WTC11 (cell line): ENCODE results near the gene NES. TPM values are rescaled to one million over a fixed set of nuclear protein-coding genes. Genes with fewer than 3 reads are reported as not detected.
A peak's percentile ranks its signal among the peaks of the same experiment; 100 is the strongest.

Experiments used
- ATAC-seq: fragments of 200-7000 bp; cut with Tn5 transposase; 2 replicates; pipeline ENCODE4 v1.10.0; 2021; ENCODE audit warnings: mild to moderate bottlenecking, moderate library complexity
- CTCF ChIA-PET: fragments of 300-600 bp; sonication (Branson Sonifier 250); formaldehyde crosslinking; loops from one replicate; lab custom pipeline; 2021; ENCODE audit warnings: antibody characterized with exemption; lab: Charles Lee
- POLR2A ChIA-PET: fragments of 350-600 bp; sonication (Branson Sonifier 250); formaldehyde crosslinking; loops from one replicate; lab custom pipeline; 2021; ENCODE audit warnings: antibody characterized with exemption; lab: Charles Lee
- DNase-seq: peaks from one replicate; pipeline ENCODE4 v3.0.0; 2021; ENCODE audit warnings: low spot score
- H3K27ac Mint-ChIP-seq: 2 replicates; pipeline ENCODE4 v1.8.0; 2021; ENCODE audit warnings: mixed read lengths
- H3K27me3 Mint-ChIP-seq: 2 replicates; pipeline ENCODE4 v1.8.0; 2021; ENCODE audit warnings: low read depth, mild to moderate bottlenecking, moderate library complexity, mixed read lengths
- H3K36me3 Mint-ChIP-seq: 2 replicates; pipeline ENCODE4 v1.8.0; 2021; ENCODE audit warnings: mixed read lengths
- H3K4me1 Mint-ChIP-seq: 2 replicates; pipeline ENCODE4 v1.8.0; 2022; ENCODE audit warnings: mixed read lengths
- H3K4me3 Mint-ChIP-seq: 2 replicates; pipeline ENCODE4 v1.8.0; 2021; ENCODE audit warnings: mild to moderate bottlenecking, moderate library complexity, mixed read lengths
- H3K9me3 Mint-ChIP-seq: 2 replicates; pipeline ENCODE4 v1.8.0; 2021; ENCODE audit warnings: mixed read lengths
- AR ChIP-seq: fragments of 250-450 bp; sonication (Bioruptor Pico); IDR thresholded peaks from 2 replicates; pipeline ENCODE4 v1.9.0; 2021; ENCODE audit warnings: mild to moderate bottlenecking
- E2F1 ChIP-seq: sonication (generic); formaldehyde crosslinking; IDR thresholded peaks from 2 replicates; pipeline ENCODE4 v1.8.0; 2022; ENCODE audit warnings: mild to moderate bottlenecking, missing genetic modification reagents
- ELF4 ChIP-seq: sonication (generic); formaldehyde crosslinking; IDR thresholded peaks from 2 replicates; pipeline ENCODE4 v1.8.1; 2022; ENCODE audit warnings: low read depth, mild to moderate bottlenecking, moderate library complexity, missing genetic modification reagents
- ESRRA ChIP-seq: sonication (generic); formaldehyde crosslinking; IDR thresholded peaks from 2 replicates; pipeline ENCODE4 v1.8.1; 2022; ENCODE audit warnings: mild to moderate bottlenecking, missing genetic modification reagents, borderline replicate concordance
- FOXP1 ChIP-seq: sonication (generic); formaldehyde crosslinking; IDR thresholded peaks from 2 replicates; pipeline ENCODE4 v1.8.0; 2022; ENCODE audit warnings: missing genetic modification reagents, mild to moderate bottlenecking, moderate library complexity, borderline replicate concordance
- GTF2I ChIP-seq: fragments of 250-450 bp; sonication (Bioruptor Pico); conservative IDR thresholded peaks from 2 replicates; pipeline ENCODE4 v1.4.0; 2021; ENCODE audit warnings: mild to moderate bottlenecking
- HMGA2 ChIP-seq: fragments of 250-450 bp; sonication (Bioruptor Pico); IDR thresholded peaks from 2 replicates; pipeline ENCODE4 v1.4.0; 2021; ENCODE audit warnings: mild to moderate bottlenecking, moderate library complexity
- KAT7 ChIP-seq: sonication (generic); formaldehyde crosslinking; IDR thresholded peaks from 2 replicates; pipeline ENCODE4 v1.8.1; 2023; ENCODE audit warnings: missing genetic modification reagents, mild to moderate bottlenecking, borderline replicate concordance
- MYBL2 ChIP-seq: sonication (generic); formaldehyde crosslinking; IDR thresholded peaks from 2 replicates; pipeline ENCODE4 v1.8.1; 2023; ENCODE audit warnings: mild to moderate bottlenecking, moderate library complexity, missing genetic modification reagents
- NR1H2 ChIP-seq: sonication (generic); formaldehyde crosslinking; IDR thresholded peaks from 2 replicates; pipeline ENCODE4 v1.9.0; 2021; ENCODE audit warnings: mild to moderate bottlenecking, moderate library complexity, missing genetic modification reagents
- NR3C1 ChIP-seq: sonication (generic); formaldehyde crosslinking; conservative IDR thresholded peaks from 2 replicates; pipeline ENCODE4 v1.8.1; 2023; ENCODE audit warnings: low read depth, mild to moderate bottlenecking, missing genetic modification reagents
- OVOL2 ChIP-seq: fragments of 250-450 bp; sonication (Bioruptor Pico); IDR thresholded peaks from 2 replicates; pipeline ENCODE4 v1.9.0; 2021; ENCODE audit warnings: mild to moderate bottlenecking, borderline replicate concordance
- ZNF138 ChIP-seq: sonication (generic); formaldehyde crosslinking; conservative IDR thresholded peaks from 2 replicates; pipeline ENCODE4 v1.8.1; 2022; ENCODE audit warnings: mild to moderate bottlenecking, moderate library complexity, missing genetic modification reagents
- total RNA-seq: library from RNA; stranded (reverse); gene quantifications from 3 replicates; pipeline ENCODE4 v1.2.3, GENCODE V29; 2021
- TF ChIP-seq, protein P1 (sequence below): fragments of 250-450 bp; sonication (Bioruptor Pico); IDR thresholded peaks from 2 replicates; pipeline ENCODE4 v1.9.0; 2021; ENCODE audit warnings: mild to moderate bottlenecking
- TF ChIP-seq, protein P2 (sequence below): fragments of 250-450 bp; sonication (Bioruptor Pico); conservative IDR thresholded peaks from 2 replicates; pipeline ENCODE4 v1.9.0; 2021; ENCODE audit warnings: mild to moderate bottlenecking

Gene NES
- total RNA-seq, 1 experiment from 2014 or later: 127 TPM

- no peak for ATAC-seq
- POLR2A ChIA-PET: interaction anchor here (0.5 to 8.2 kb wide), 3 partner anchors 8 to 36 kb away, joined by 8 to 150 read pairs (median 21); partner anchors contain the start of gene NES
These were observed 10.2 kb downstream of the NES start for GRCh38 chr1:156666862-156667609.

DNA sequence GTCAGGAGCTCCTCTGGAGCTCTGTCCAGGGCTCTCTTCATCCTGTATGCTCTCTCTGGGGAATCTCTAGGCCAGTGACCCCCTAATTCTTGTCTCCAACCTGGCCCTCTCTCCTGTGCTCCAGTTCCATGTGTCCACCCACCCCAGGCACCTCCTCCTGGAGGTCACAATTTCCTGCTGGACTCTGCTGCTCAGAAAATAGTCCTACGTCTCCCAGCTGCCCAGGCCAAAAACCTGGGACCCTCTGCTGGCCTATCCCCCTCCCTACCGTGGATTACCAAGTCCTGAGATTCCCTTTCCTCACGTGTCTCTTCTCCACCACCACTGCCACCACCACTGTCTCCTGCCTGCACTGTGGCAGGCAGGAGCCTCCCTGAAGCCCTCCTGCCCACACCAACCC, 11.7 kb downstream of the NES start:
- H3K4me3 Mint-ChIP-seq: no peak overlapping the region

More at GRCh38 chr1:156666862-156667609, 10.2 kb downstream of the NES start:
- Mint-ChIP-seq H3K4me1 (peaks cover 88% of the 10 kb centered on the region), H3K27me3 (peaks cover 4% of the 10 kb centered on the region; the same call in 1 of the 2 replicates), H3K4me3 (no peak overlapping the region), H3K36me3 (peaks cover 11% of the 10 kb centered on the region), H3K9me3 (peaks cover 6% of the 10 kb centered on the region), H3K27ac (peak overlapping the region; percentile 12)
- no peak for DNase-seq
- TF ChIP-seq, protein P1, sequence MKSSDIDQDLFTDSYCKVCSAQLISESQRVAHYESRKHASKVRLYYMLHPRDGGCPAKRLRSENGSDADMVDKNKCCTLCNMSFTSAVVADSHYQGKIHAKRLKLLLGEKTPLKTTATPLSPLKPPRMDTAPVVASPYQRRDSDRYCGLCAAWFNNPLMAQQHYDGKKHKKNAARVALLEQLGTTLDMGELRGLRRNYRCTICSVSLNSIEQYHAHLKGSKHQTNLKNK: 0 out of 2 replicates have a peak, but pooled peaks have one; percentile 12
- TF ChIP-seq ZNF138 (CRISPR knock-in tag): no peak
- CTCF ChIA-PET: interaction anchor here (0.6 to 12.6 kb wide), 11 partner anchors 7 to 59 kb away, joined by 3 to 437 read pairs (median 14); partner anchors contain the start of genes CRABP2 and NES

DNA sequence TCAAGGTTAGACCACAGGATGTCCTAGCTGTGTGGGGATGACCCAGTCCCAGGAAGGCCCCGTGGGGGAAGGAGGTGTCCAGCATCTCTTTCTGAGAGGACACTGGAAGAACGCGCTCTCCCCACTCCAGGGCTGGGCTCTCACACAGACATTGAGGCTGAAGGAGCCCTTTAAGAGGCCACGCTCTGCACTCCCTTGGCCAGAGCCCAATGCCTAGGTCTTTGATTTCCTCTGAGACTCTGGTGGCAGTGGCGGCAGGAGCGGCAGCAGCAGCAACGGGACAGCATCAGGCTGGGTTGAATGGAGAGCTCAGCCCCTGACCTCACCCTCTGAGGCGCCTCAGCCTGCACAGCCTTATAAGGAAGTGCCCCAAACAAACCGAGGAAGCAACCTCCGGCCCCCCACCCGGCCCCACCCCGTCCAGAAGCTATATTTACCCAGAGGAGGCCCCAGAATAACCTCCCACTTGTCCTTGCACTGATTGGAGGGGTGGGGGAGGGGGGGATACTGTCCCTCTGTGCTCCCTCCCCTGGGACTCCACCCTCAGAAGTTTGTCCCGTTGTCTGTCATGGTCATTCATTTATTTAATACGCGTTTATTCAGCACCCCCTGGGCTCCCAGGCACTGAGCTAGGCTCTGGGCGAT, 12.3 kb downstream of the NES start:
- peak; percentile 6 for ATAC-seq
- Mint-ChIP-seq H3K36me3 (no peaks in the 10 kb centered on the region), H3K27ac (peak overlapping the region; percentile 80; the same call in 1 of the 2 replicates), H3K4me1 (peaks cover 92% of the 10 kb centered on the region), H3K27me3 (no peaks in the 10 kb centered on the region; the same call in 1 of the 2 replicates)
- DNase-seq: no peak
- no peak for TF ChIP-seq KAT7 (CRISPR knock-in tag)
- no peak for TF ChIP-seq HMGA2 (CRISPR knock-in tag)
- no peak for TF ChIP-seq ELF4 (CRISPR knock-in tag)
- TF ChIP-seq MYBL2 (CRISPR knock-in tag): no peak
- TF ChIP-seq FOXP1: no peak
- no peak for TF ChIP-seq AR (CRISPR knock-in tag)
- no peak for TF ChIP-seq NR1H2 (CRISPR knock-in tag)
- TF ChIP-seq GTF2I (CRISPR knock-in tag): no peak
- TF ChIP-seq E2F1 (CRISPR knock-in tag): no peak
- no peak for TF ChIP-seq OVOL2 (CRISPR knock-in tag)
- no peak for TF ChIP-seq NR3C1 (CRISPR knock-in tag)
- TF ChIP-seq, all 79 proteins: peak for 0
- no peak overlapping the region; the same call in 1 of the 2 replicates for H3K4me3 Mint-ChIP-seq
- ChIA-PET CTCF (interaction anchor here (0.6 to 12.6 kb wide), 9 partner anchors 15 to 184 kb away, joined by 3 to 437 read pairs (median 11); partner anchors contain the start of genes CRABP2, HAPLN2, ISG20L2 and METTL25B), POLR2A (interaction anchor here (1.1 to 8.2 kb wide), 6 partner anchors 11 to 87 kb away, joined by 3 to 150 read pairs (median 4); partner anchors contain the start of genes CRABP2, HDGF, NAXE and NES)
- H3K9me3 Mint-ChIP-seq: no peaks in the 10 kb centered on the region

More for the DNA sequence above, 11.7 kb downstream of the NES start:
- ATAC-seq (no peak), DNase-seq (no peak)
- Mint-ChIP-seq H3K4me1 (peaks cover 93% of the 10 kb centered on the region), H3K36me3 (no peaks in the 10 kb centered on the region), H3K9me3 (no peaks in the 10 kb centered on the region), H3K27ac (peak overlapping the region; percentile 67), H3K27me3 (no peaks in the 10 kb centered on the region; the same call in 1 of the 2 replicates)
- TF ChIP-seq ESRRA (CRISPR knock-in tag): no peak
- no peak for TF ChIP-seq E2F1 (CRISPR knock-in tag)
- TF ChIP-seq, protein P2, sequence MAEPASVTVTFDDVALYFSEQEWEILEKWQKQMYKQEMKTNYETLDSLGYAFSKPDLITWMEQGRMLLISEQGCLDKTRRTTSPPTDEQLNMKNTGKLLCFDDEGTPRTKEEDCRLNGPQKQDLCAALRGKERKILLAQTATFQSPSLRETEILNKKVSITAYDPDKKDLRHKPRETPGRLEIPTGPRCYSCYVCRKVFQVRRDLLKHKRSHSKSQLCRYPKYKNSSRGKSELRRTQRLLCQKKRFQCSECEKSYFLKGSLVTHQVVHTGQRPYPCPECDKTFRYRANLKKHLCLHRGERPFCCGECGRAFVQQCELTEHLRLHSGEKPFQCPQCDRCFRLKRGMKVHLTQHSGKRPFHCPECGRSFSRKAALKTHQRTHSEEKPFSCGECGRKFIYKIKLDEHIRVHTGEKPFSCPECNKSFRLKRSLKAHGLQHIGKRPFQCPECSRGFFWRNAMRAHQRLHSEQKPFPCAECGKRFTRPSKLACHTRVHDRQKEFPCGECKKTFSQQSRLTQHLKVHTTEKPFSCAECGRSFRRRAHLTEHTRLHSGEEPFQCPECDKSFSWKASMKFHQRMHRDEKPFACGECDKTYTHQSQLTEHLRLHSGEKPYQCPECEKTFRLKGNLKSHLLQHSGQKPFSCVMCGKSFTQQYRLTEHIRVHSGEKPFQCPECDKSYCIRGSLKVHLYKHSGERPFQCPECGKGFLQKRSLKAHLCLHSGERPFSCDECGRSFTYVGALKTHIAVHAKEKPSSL (CRISPR knock-in tag): no peak
- TF ChIP-seq ELF4 (CRISPR knock-in tag): no peak
- POLR2A ChIA-PET: interaction anchor here (1.1 to 8.2 kb wide), 6 partner anchors 10 to 86 kb away, joined by 3 to 150 read pairs (median 4); partner anchors contain the start of genes CRABP2, HDGF, NAXE and NES
- CTCF ChIA-PET: interaction anchor here (0.6 to 12.6 kb wide), 10 partner anchors 14 to 185 kb away, joined by 3 to 437 read pairs (median 8); partner anchors contain the start of genes CRABP2, HAPLN2, ISG20L2 and METTL25B
